ENCODE measurements around the gene PCSK5. TPM values are rescaled to one million over a fixed set of nuclear protein-coding genes. Genes with fewer than 3 reads are reported as not detected.

Gene PCSK5
- total and polyA plus RNA-seq, 8 donors: 0.37 to 86.3 (median 4.9) TPM

DNA sequence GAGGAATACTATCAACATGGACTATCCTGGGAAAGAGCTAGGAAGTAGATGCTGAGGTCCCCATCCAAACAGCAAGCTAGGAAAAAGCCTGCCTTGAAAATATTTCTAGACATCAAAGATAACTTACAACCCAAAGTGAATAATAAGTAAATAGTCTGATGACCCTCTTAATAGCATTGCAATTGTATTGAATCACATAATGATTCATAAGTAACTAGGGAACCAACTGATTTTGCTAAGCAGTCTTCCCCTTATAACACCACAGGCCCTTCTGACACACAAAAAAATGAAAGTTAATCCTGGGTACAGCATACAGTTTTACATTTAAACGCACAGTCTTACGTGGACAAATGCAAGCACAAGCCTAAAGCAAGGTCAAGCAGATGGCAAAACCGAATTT is 304.4 kb downstream of the PCSK5 start:
- Histone ChIP-seq H3K9me3 (no peaks in the 10 kb centered on the region), H3K4me1 (no peaks in the 10 kb centered on the region), H3K36me3 (peaks cover 0 to 13% (median 4%) of the 10 kb centered on the region in 4 donors), H3K27me3 (no peaks in the 10 kb centered on the region), H3K27ac (no peak overlapping the region), H3K4me3 (no peak overlapping the region)
- WGBS, 5 donors: 88 to 95% (median 91%) methylated on average over 3 of the region's 3 CpGs
- intact Hi-C loops (cut with DNase I; ENCODE audit: low total_unique reads): no loop called here
- DNase-seq: no peak
- TF ChIP-seq POLR2AphosphoS5 (IDR thresholded peaks at IDR 0.05) (no peak), POLR2A (IDR thresholded peaks at IDR 0.05) (no peak), EP300 (IDR thresholded peaks at IDR 0.05) (no peak)
- TF ChIP-seq, protein P1, sequence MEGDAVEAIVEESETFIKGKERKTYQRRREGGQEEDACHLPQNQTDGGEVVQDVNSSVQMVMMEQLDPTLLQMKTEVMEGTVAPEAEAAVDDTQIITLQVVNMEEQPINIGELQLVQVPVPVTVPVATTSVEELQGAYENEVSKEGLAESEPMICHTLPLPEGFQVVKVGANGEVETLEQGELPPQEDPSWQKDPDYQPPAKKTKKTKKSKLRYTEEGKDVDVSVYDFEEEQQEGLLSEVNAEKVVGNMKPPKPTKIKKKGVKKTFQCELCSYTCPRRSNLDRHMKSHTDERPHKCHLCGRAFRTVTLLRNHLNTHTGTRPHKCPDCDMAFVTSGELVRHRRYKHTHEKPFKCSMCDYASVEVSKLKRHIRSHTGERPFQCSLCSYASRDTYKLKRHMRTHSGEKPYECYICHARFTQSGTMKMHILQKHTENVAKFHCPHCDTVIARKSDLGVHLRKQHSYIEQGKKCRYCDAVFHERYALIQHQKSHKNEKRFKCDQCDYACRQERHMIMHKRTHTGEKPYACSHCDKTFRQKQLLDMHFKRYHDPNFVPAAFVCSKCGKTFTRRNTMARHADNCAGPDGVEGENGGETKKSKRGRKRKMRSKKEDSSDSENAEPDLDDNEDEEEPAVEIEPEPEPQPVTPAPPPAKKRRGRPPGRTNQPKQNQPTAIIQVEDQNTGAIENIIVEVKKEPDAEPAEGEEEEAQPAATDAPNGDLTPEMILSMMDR (IDR thresholded peaks at IDR 0.05): no peak

DNA sequence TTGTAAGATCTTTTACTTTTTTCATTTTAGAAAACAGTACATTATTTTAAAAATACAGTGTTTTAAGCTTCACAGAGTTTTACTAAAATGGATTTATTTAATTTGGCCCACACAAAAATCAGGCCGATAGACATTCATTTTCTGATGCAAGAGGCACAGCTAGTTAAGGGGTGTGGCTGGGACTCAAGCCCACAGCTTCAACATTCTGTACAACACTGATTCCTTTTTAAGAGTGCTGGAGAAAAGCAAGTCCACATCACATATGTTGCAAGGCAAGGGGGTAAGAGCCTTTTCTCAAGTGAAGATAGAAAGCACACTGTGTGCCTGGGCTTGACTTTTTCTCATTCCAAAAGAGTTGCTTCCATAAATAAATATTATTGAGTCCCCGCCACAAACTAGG is 307.9 kb downstream of the PCSK5 start:
- no peaks in the 10 kb centered on the region for H3K9me3 ChIP-seq
- WGBS, 5 donors: 63 to 78% (median 64%) methylated on average over 2 of the region's 2 CpGs
- no peak for TF ChIP-seq POLR2A (IDR thresholded peaks at IDR 0.05)
- TF ChIP-seq EP300 (IDR thresholded peaks at IDR 0.05): no peak
- TF ChIP-seq, protein P1 (IDR thresholded peaks at IDR 0.05): no peak
- TF ChIP-seq POLR2AphosphoS5 (IDR thresholded peaks at IDR 0.05): no peak
- intact Hi-C loops (cut with DNase I; ENCODE audit: low total_unique reads): no loop called here
- peak in 1 of 2 donors; percentile 32 for DNase-seq
- no peak overlapping the region for H3K4me3 ChIP-seq
- no peaks in the 10 kb centered on the region for H3K27me3 ChIP-seq
- H3K27ac ChIP-seq: no peak overlapping the region
- no peaks in the 10 kb centered on the region for H3K4me1 ChIP-seq
- peaks cover 0 to 9% (median 2%) of the 10 kb centered on the region in 4 donors for H3K36me3 ChIP-seq

DNA sequence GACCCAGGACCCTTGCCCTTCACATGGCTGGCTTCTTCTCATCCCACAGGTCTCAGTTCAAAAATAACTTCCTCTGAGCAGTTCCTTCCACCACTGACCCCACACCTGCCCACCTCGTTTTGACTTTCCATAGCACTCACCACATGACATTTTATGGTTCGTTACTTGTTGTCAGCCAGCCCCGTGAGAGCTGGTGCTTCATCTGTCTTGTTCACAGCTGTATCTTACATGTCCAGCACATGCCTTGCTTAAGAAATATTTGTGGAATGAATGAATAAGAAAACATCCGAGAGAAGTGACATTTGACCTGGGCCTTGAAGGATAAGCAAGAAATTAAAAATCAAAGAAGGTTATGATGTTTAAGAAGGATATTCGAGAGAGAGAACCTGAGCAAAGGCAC is 309.8 kb downstream of the PCSK5 start:
- no peak overlapping the region for H3K4me3 ChIP-seq
- H3K36me3 ChIP-seq: no peaks in the 10 kb centered on the region
- TF ChIP-seq EP300 (IDR thresholded peaks at IDR 0.05) (no peak), POLR2AphosphoS5 (IDR thresholded peaks at IDR 0.05) (no peak), POLR2A (IDR thresholded peaks at IDR 0.05) (no peak)
- TF ChIP-seq, protein P1 (IDR thresholded peaks at IDR 0.05): no peak
- DNase-seq: no peak
- H3K4me1 ChIP-seq: no peaks in the 10 kb centered on the region
- no peaks in the 10 kb centered on the region for H3K27me3 ChIP-seq
- intact Hi-C loops (cut with DNase I; ENCODE audit: low total_unique reads): no loop called here
- H3K27ac ChIP-seq: no peak overlapping the region
- H3K9me3 ChIP-seq: no peaks in the 10 kb centered on the region
- 75 to 85% (median 81%) methylated on average over 5 of the region's 5 CpGs for WGBS, 5 donors

DNA sequence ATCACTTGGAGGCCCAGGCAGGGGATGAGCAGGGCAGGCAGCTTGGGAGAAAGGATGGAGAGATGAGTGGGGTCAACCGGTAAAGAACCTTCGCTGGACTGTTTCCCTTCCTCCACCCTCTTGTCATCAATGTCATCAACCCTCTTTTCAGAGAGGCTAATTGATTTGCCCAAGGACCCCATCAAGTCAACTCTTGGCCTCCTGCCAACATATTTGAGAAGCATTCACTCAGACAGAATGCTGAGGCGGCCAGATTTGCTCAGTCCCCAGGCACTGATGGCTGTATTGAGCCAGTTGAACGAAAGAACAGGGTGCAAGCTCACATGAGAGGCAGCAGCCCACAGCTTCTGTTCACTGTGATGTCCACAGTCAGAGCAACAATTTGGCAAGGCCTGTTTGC is 310.3 kb downstream of the PCSK5 start:
- Histone ChIP-seq H3K4me1 (no peaks in the 10 kb centered on the region), H3K36me3 (no peaks in the 10 kb centered on the region), H3K4me3 (no peak overlapping the region), H3K27me3 (no peaks in the 10 kb centered on the region), H3K27ac (no peak overlapping the region), H3K9me3 (no peaks in the 10 kb centered on the region)
- intact Hi-C loops (cut with DNase I; ENCODE audit: low total_unique reads): no loop called here
- no peak for DNase-seq
- 81 to 97% (median 85%) methylated on average over 4 of the region's 4 CpGs for WGBS, 5 donors
- TF ChIP-seq POLR2AphosphoS5 (IDR thresholded peaks at IDR 0.05): no peak
- no peak for TF ChIP-seq EP300 (IDR thresholded peaks at IDR 0.05)
- no peak for TF ChIP-seq POLR2A (IDR thresholded peaks at IDR 0.05)
- TF ChIP-seq, protein P1 (IDR thresholded peaks at IDR 0.05): no peak

Data from stomach (tissue), 9 donors.